Measurements from ENCODE around the gene PRKACA.

DNA sequence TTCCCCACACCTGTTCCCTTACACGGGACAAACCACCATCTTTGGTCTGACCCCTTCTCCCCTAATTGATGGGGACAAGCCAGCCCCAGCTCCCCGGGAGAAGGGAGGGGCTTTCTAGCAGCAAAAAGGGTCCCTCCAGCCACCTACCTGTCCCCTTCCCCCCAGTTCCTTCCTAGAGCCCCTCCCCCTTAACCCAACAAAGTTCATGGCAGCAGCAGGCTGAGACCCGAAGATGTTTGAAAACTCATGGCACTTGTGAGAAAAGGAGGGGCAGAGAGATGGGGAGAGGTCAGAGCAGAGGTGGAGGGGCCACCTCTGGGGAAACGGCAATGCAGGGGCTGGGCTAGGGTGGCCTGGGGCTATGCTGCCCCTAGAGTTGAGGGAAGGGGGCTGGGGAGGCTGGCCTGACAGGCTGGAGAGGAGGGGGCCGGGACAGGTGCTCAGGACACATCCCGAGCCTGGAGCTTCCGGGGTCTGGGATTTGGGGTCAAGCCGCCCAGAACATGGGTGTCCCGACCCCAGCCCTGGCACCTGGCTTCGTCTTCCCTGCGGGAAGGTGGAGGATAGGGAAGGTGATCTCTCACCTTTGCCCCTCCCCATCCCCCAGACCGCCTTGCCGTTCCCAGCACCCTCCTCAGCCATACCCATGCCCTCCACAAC, 31.3 kb upstream of the PRKACA start:
- TF ChIP-seq, protein P1, sequence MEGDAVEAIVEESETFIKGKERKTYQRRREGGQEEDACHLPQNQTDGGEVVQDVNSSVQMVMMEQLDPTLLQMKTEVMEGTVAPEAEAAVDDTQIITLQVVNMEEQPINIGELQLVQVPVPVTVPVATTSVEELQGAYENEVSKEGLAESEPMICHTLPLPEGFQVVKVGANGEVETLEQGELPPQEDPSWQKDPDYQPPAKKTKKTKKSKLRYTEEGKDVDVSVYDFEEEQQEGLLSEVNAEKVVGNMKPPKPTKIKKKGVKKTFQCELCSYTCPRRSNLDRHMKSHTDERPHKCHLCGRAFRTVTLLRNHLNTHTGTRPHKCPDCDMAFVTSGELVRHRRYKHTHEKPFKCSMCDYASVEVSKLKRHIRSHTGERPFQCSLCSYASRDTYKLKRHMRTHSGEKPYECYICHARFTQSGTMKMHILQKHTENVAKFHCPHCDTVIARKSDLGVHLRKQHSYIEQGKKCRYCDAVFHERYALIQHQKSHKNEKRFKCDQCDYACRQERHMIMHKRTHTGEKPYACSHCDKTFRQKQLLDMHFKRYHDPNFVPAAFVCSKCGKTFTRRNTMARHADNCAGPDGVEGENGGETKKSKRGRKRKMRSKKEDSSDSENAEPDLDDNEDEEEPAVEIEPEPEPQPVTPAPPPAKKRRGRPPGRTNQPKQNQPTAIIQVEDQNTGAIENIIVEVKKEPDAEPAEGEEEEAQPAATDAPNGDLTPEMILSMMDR (IDR thresholded peaks at IDR 0.05) = no peak
- TF ChIP-seq POLR2A (IDR thresholded peaks at IDR 0.05) (no peak), POLR2AphosphoS5 (IDR thresholded peaks at IDR 0.05) (no peak)

Data from prostate gland (tissue), 2 donors.